T-helper 2 cell treated with Interferon-gamma antibody and Interleukin-4, amounts not matched to agents 5 μg/mL and 100 μg/mL, for 36 hours (primary cell): Measurements from ENCODE around the gene ZYG11A.

ENCODE experiments used
- DNase-seq: peaks from one replicate; pipeline ENCODE4 v3.0.0; 2021; ENCODE audit warnings: low spot score
- H3K27ac Mint-ChIP-seq: one replicate; pipeline ENCODE4 v1.8.0; 2021; ENCODE audit warnings: mild to moderate bottlenecking, mixed read lengths
- H3K27me3 Mint-ChIP-seq: one replicate; pipeline ENCODE4 v1.8.0; 2021; ENCODE audit warnings: low read depth, mixed read lengths
- H3K36me3 Mint-ChIP-seq: one replicate; pipeline ENCODE4 v1.8.0; 2021; ENCODE audit warnings: low read depth, mixed read lengths
- H3K4me1 Mint-ChIP-seq: one replicate; pipeline ENCODE4 v1.8.0; 2021; ENCODE audit warnings: low read depth, mixed read lengths
- H3K4me3 Mint-ChIP-seq: one replicate; pipeline ENCODE4 v1.8.0; 2022; ENCODE audit warnings: mild to moderate bottlenecking, moderate library complexity, mixed read lengths
- H3K9me3 Mint-ChIP-seq: one replicate; pipeline ENCODE4 v1.8.0; 2021; ENCODE audit warnings: mixed read lengths

ZYG11A gene

DNA sequence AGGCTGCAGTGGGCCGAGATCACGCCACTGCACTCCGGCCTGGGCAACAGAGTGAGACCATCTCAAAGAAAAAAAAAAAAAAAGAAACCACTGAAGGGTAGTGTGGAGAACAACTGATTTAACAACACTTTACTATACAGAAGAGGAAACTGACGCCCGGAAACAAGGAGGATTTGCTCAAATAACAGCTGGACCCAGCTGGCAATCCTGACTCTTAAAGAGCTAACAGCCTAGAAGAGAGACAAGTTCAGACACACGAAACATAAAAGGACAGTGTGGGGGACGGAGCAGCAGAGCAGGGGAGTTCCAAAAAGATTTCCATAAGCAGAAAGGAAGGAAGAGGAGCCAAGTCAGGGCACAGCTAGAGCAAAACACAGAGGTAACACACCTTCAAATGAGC, 74.6 kb downstream of the ZYG11A start:
- Mint-ChIP-seq H3K4me3 (no peak overlapping the region), H3K4me1 (peaks cover 19% of the 10 kb centered on the region), H3K9me3 (no peaks in the 10 kb centered on the region)

DNA sequence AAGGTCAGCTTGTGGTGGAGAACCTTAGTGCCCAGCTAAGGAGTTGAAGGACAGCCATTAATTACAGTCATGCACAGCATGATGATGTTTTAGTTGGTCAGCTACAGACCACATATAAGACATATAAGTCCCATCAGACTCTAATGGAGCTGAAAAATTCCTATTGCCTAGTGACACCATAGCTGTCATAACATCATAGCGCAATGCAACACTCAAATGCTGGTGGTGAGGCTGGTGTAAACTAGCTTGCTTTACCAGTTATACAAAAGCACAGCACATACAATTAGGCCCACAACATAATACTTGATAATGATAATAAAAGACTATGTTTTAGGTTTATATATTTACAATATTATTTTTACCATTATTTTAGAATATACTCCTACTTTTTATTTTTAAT, 75.0 kb downstream of the ZYG11A start:
- Mint-ChIP-seq H3K27ac (no peak overlapping the region), H3K36me3 (no peaks in the 10 kb centered on the region), H3K4me1 (peaks cover 19% of the 10 kb centered on the region), H3K4me3 (no peak overlapping the region), H3K9me3 (no peaks in the 10 kb centered on the region), H3K27me3 (no peaks in the 10 kb centered on the region)
- DNase-seq: no peak

More for the DNA sequence above, 74.6 kb downstream of the ZYG11A start:
- DNase-seq: no peak
- no peak overlapping the region for H3K27ac Mint-ChIP-seq
- H3K36me3 Mint-ChIP-seq: no peaks in the 10 kb centered on the region
- H3K27me3 Mint-ChIP-seq: no peaks in the 10 kb centered on the region

DNA sequence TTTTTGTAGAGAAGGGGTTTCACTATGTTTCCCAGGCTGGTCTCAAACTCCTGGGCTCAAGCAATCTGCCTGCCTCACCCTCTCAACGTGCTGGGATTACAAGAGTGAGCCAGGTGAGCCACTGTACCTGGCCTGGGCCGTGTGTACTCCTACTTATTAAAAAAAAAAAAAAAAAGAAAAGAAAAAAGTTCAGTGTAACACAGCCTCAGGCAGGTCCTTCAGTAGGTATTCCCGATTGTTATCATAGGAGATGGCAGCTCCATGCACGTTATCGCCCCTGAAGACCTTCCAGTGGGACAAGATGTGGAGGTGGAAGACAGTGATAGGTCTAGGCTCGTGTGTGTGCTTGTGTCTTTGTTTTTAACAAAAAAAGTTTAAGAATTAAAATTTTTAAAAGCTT, 75.6 kb downstream of the ZYG11A start:
- DNase-seq: no peak
- Mint-ChIP-seq H3K4me3 (no peak overlapping the region), H3K9me3 (no peaks in the 10 kb centered on the region), H3K27me3 (no peaks in the 10 kb centered on the region), H3K27ac (no peak overlapping the region), H3K4me1 (peaks cover 19% of the 10 kb centered on the region), H3K36me3 (no peaks in the 10 kb centered on the region)

DNA sequence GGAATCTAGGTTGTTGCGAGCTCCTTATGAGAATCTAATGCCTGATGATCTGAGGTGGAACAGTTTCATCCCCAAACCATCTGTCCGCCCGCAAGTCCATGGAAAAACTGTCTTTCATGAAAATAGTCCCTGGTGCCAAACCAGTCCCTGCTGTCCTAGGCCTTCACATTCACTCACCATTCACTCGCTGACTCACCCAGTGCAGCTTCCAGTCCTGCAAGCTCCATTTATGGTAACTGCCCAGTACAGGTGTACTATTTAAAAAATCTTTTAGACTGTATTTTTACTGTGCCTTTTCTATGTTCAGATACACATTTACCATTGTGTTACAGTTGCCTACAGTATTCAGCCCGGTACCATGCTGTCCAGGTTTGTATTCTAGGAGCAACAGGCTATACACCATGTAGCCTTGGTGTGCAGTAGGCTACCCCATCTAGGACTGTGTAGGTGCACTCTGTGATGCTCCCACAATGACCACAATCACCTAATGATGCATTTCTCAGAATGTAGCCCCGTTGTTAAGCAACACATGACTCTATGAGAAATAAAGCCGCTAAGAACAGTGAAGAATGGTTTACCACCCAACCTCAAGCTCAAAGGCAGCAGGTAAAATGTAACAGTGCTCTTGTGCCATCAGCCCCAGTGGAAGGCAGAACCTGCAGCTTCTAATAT, 76.6 kb downstream of the ZYG11A start:
- no peak overlapping the region for H3K4me3 Mint-ChIP-seq
- H3K9me3 Mint-ChIP-seq: no peaks in the 10 kb centered on the region
- H3K27ac Mint-ChIP-seq: no peak overlapping the region
- H3K27me3 Mint-ChIP-seq: no peaks in the 10 kb centered on the region
- H3K36me3 Mint-ChIP-seq: no peaks in the 10 kb centered on the region
- no peak for DNase-seq
- H3K4me1 Mint-ChIP-seq: peaks cover 19% of the 10 kb centered on the region

DNA sequence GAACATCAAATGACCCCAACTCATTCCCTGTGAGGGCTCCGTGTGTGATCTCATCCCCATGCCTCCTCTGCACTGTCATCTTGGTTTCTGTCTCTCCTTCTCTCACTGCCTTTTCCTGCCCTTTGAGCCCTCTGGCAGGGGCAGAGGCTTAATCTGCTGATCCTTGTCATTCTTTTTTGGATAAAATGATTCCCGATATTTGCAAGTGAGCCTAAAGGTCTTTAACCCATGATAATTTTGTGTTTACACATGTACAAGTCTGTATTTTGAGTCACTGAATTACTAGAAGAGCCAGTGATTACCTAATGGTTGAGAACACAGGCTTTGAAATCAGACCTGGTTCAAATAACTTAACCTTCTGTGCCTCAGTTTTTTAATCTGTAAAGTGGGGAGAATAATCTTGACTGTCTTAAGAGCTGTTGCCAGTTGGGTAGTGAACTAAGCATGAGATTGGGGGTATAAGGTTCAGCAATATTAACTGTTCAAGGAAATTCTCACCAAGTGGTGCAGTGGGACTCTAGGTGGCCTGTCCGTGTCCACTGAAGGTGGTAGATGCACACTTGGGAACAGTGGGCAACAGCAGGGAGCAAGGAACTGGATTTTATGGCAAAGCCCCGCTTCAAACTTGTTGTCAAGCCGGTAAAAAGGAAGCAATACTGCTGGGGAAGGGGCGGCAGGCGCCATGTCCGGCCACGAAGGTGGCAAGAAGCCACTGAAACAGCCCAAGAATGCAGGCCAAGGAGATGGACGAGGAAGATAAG, 77.3 kb downstream of the ZYG11A start:
- DNase-seq: no peak
- Mint-ChIP-seq H3K4me1 (peaks cover 19% of the 10 kb centered on the region), H3K9me3 (no peaks in the 10 kb centered on the region), H3K27me3 (no peaks in the 10 kb centered on the region), H3K36me3 (no peaks in the 10 kb centered on the region), H3K4me3 (peak overlapping the region; percentile 83), H3K27ac (peak overlapping the region; percentile 9)

DNA sequence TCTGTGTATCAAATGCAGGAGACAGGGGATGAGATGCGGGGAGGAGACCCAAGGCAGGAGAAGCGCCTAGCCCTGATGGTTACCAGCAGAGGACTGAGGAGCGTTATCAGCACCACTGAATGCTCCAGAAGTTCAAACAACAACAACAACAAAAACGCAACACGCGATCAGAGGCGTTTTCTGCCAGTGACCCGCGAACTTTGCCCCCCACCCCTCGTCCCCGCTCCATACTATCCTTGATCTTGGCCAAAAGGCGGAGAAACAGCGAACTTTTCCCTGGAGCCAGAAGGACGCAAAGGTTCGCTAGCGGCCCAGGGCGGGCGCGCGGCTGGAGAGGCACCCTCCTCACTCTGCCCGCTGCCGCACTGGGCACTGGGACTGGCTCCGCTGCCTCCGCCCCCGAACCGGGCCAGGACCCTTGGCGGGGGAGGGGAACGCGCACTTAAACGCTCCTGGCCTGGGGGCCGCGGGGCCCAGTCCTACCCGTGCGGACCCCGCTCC, 78.3 kb downstream of the ZYG11A start:
- Mint-ChIP-seq H3K4me1 (peaks cover 19% of the 10 kb centered on the region), H3K27ac (peak overlapping the region; percentile 37), H3K36me3 (no peaks in the 10 kb centered on the region), H3K4me3 (peak overlapping the region; percentile 83), H3K9me3 (no peaks in the 10 kb centered on the region), H3K27me3 (no peaks in the 10 kb centered on the region)
- no peak for DNase-seq

DNA sequence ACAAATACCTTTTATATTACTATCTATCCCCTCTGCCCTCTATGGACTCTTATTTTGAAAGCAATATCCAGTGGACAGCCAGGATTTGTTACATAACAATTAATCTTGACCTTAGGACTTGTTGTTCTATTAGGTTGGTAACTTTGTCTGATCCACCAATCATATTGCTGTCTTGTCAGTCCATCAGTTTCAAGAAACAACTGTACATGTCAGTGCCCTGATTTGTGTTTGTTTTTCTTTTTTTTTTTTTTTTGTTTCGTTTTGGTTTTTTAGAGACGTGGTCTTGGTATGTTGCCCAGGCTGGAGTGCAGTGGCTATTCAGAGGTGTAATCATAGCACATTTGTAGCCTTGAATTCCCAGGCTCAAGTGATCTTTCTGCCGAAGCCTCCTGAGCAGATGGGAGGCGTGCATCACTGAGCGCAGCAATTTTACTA, 83.0 kb downstream of the ZYG11A start:
- Mint-ChIP-seq H3K36me3 (peaks cover 6% of the 10 kb centered on the region), H3K4me1 (peaks cover 19% of the 10 kb centered on the region), H3K27ac (no peak overlapping the region), H3K9me3 (no peaks in the 10 kb centered on the region), H3K4me3 (no peak overlapping the region), H3K27me3 (peaks cover 2% of the 10 kb centered on the region)
- no peak for DNase-seq

DNA sequence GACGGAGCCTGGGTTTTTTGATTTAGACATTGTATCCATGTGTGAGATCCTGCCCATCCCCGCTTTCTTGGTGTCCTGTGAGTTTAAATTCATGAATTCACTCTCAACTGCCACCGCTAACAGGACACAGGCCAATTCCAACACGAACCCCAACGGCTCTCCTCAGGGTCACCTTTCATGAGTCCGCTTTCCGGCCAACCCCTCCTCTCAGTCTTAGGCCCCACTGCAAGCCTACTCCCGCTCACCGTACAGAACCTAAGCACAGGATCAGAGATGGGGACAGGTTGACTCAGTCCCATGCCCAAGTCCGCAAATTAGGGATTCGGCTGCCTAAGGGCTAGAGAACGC, 84.3 kb downstream of the ZYG11A start:
- Mint-ChIP-seq H3K4me1 (peaks cover 16% of the 10 kb centered on the region), H3K27ac (no peak overlapping the region), H3K36me3 (peaks cover 6% of the 10 kb centered on the region), H3K27me3 (peaks cover 2% of the 10 kb centered on the region), H3K9me3 (no peaks in the 10 kb centered on the region), H3K4me3 (peak overlapping the region; percentile 90)
- no peak for DNase-seq

DNA sequence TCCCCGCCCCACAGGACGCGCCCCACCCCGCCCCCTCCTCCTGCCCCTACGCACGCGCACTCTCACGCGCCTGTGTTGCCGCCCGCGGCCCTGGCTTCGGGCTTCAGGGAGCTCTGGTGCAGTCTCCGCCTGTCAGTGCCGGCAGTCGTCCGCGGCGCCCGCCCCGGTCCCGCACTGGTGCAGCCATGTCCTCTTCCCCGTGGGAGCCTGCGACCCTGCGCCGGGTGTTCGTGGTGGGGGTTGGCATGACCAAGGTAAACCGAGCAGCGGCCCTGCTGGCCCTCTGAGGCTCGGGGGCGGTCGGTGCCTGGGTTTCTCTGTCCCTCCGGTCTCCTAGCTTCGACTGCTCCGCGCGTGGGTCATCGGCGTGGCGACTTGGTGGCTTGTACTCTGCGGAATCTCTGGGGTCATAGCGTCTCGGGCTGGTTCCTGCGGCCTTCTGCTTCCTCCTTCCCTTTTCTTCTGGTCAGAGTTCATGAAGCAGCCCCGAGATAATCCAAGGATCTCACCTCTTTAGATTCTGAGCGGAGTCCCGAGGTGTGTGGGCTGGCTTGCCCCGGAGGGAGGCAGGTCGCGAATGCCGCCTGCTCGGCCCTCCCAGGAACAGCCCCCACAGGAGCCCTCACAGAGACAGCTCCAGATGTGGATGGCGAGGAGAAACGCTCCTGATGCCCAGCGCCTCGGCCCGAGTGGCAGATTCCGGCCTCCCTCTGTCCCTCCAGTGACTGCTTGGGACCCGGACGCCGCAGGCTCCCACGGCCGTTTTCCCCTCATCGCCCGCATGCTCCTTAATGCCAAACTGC, 84.9 kb downstream of the ZYG11A start, which contains the start of gene SCP2:
TSS of gene SCP2 (plus strand) at position 65 of the 803 bp plus-strand sequence. CDS start at position 186, 121 bp downstream.
- peak within 1 kb of the TSS; percentile 90 for H3K4me3 Mint-ChIP-seq
- H3K4me1 Mint-ChIP-seq: peaks cover 16% of the 10 kb centered on the region
- peak; percentile 76 for DNase-seq
- peak within 1 kb of the TSS; percentile 42 for H3K27ac Mint-ChIP-seq
- peaks cover 6% of the 10 kb centered on the region for H3K36me3 Mint-ChIP-seq
- H3K27me3 Mint-ChIP-seq: peaks cover 2% of the 10 kb centered on the region
- H3K9me3 Mint-ChIP-seq: no peaks in the 10 kb centered on the region

DNA sequence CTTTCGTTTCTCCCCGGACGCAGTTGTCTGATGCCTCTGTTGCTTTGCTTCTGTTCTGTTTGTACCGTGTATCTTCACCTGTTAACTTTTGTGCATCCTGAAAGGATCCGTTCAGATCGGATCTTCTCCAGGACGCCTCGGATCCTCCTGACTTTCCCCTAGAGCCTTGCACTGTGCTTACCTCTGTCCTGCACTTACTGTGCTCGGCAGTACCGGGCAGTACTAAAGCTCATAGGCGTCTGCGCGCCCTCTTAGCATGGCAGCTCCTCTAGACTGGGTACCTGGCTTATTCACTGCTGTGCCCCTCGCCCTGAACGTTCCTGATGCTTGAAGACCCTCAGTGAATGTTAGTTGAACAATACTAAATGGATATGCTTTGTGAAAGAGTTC, 85.5 kb downstream of the ZYG11A start:
- no peak for DNase-seq
- Mint-ChIP-seq H3K27ac (peak overlapping the region; percentile 42), H3K4me1 (peaks cover 16% of the 10 kb centered on the region), H3K36me3 (peaks cover 6% of the 10 kb centered on the region), H3K9me3 (no peaks in the 10 kb centered on the region), H3K27me3 (peaks cover 2% of the 10 kb centered on the region), H3K4me3 (peak overlapping the region; percentile 90)

DNA sequence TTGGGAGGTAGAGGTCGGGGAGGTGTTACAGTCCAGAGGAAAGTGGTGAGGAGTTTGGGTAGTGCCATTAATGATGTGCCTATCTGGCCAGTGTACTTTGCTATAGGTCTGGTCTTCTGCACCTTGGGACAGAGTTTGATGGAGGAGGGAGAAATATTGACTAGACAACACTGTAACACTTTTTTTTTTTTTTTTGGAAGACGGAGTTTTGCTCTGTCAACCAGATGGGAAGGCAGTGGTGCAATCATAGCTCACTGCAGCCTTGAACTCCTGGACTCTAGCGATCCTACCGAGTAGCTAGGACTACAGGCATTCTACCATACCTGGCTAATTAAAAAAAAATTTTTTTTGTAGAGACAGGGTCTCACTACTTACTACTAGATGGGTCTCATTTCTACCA, 86.5 kb downstream of the ZYG11A start:
- H3K27ac Mint-ChIP-seq: no peak overlapping the region
- H3K4me3 Mint-ChIP-seq: no peak overlapping the region
- no peak for DNase-seq
- H3K27me3 Mint-ChIP-seq: peaks cover 2% of the 10 kb centered on the region
- H3K4me1 Mint-ChIP-seq: peaks cover 16% of the 10 kb centered on the region
- H3K36me3 Mint-ChIP-seq: peaks cover 6% of the 10 kb centered on the region
- no peaks in the 10 kb centered on the region for H3K9me3 Mint-ChIP-seq

DNA sequence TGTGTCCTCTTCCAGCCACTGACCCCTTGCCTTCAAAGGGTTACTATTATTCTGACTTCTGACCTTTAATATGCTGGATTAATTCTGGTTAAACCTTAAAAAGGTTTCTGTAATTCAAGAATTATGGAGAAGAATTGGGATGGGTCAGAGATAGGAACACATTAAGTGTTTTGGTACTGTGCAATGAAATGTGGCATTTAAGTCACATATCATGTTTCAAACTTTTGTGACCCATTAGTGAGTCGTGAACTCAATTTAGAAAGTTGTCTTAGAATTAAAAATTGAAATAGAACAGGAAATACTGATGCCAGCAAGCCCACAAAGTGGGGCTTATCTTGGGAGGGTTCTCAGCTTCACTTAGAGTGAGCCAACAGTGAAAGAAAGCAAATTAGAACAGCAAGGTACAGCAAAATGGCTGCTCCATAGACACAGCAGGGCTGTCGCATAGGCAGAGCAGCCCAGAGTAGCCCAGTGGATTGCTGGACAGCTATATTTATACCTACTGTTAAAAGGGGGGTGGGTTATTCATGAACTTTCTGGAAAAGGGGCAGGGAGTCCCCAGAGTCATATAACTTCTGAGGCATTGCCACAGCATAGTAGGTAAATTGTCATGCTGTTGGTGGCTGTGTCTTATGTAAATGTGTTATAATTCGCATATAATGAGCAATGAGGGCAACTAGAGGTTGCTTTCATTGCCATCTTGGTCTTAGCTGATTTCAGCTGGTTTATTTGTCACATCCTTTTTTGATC, 95.0 kb downstream of the ZYG11A start:
- no peaks in the 10 kb centered on the region for H3K27me3 Mint-ChIP-seq
- no peaks in the 10 kb centered on the region for H3K9me3 Mint-ChIP-seq
- H3K36me3 Mint-ChIP-seq: no peaks in the 10 kb centered on the region
- DNase-seq: no peak
- no peak overlapping the region for H3K27ac Mint-ChIP-seq
- peaks cover 2% of the 10 kb centered on the region for H3K4me1 Mint-ChIP-seq
- H3K4me3 Mint-ChIP-seq: no peak overlapping the region

DNA sequence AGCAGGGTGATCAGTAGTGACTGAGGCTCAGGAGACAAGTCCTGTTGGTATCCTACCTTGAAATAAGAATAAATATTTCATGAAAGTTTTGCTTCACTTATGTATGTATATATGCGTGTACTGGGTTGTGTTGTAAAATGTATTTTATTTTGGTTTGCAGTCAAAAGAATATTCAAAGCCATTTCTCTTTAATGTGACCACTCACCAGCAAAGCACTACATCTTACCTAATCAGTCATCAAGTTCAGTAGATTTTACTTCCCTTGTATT, 95.6 kb downstream of the ZYG11A start:
- no peak for DNase-seq
- Mint-ChIP-seq H3K27ac (no peak overlapping the region), H3K4me1 (peaks cover 2% of the 10 kb centered on the region), H3K9me3 (no peaks in the 10 kb centered on the region), H3K27me3 (no peaks in the 10 kb centered on the region), H3K4me3 (no peak overlapping the region), H3K36me3 (no peaks in the 10 kb centered on the region)
